ENCODE measurements around the gene FUNDC2.

DNA sequence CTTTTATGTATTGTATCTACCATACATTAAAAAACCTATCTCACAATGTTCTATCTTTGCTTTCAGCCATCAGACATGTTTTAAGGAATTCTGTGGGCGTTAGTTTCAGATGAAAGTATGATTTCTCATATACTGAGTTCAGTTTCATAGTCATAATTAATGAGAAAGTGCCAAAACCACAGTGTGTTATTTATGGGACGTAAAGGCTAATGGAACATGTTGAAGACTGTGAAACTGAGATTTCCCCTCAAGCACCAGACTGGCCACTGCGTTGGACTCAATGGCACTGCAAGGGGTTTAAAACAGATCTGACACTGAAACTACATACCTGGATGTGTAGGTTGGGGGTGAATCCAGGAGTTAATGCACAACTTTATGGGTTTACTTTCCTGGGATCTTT lies 36.1 kb upstream of the FUNDC2 start:
- TF ChIP-seq, protein P1, sequence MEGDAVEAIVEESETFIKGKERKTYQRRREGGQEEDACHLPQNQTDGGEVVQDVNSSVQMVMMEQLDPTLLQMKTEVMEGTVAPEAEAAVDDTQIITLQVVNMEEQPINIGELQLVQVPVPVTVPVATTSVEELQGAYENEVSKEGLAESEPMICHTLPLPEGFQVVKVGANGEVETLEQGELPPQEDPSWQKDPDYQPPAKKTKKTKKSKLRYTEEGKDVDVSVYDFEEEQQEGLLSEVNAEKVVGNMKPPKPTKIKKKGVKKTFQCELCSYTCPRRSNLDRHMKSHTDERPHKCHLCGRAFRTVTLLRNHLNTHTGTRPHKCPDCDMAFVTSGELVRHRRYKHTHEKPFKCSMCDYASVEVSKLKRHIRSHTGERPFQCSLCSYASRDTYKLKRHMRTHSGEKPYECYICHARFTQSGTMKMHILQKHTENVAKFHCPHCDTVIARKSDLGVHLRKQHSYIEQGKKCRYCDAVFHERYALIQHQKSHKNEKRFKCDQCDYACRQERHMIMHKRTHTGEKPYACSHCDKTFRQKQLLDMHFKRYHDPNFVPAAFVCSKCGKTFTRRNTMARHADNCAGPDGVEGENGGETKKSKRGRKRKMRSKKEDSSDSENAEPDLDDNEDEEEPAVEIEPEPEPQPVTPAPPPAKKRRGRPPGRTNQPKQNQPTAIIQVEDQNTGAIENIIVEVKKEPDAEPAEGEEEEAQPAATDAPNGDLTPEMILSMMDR (IDR thresholded peaks at IDR 0.05) = no peak
- no peak for TF ChIP-seq ZFX (IDR thresholded peaks at IDR 0.05; ENCODE audit: borderline replicate concordance)

Measured in 22Rv1 (cell line).